Measurements from ENCODE around the gene KIR3DL1. TPM values are rescaled to one million over a fixed set of nuclear protein-coding genes. Genes with fewer than 3 reads are reported as not detected.

KIR3DL1 gene
- total RNA-seq, 4 donors from 2014 or later: not detected

- H3K4me1 ChIP-seq: no peaks in the 10 kb centered on the region
- TF ChIP-seq POLR2A (IDR thresholded peaks at IDR 0.05): no peak
- no peak for TF ChIP-seq CTCF (IDR thresholded peaks at IDR 0.05)
- no peak for DNase-seq
- no peaks in the 10 kb centered on the region for H3K27me3 ChIP-seq
- H3K9me3 ChIP-seq: no peaks in the 10 kb centered on the region
- no peak overlapping the region for H3K4me3 ChIP-seq
- H3K36me3 ChIP-seq: no peaks in the 10 kb centered on the region
- H3K27ac ChIP-seq: no peak overlapping the region
These were observed 55.4 kb downstream of the KIR3DL1 start for GRCh38 chr19:54871696-54872095.

DNA sequence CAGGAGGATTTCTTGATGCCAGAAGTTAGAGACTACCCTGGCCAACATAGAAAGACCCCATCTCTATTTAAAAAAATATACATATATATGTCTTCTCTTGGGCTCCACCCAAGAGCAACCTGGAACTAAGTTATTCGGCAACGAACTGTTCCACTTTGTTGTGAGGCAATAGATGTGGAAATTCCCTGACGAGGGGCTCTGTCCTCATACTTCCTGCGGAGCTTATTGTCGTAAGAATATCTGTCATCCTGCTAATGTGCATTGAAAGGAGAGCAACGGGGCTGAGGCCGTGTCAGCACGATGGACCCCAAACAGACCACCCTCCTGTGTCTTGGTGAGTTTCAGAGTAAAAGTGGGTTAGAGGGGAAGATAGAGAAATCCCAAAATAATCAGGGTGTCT lies 57.7 kb downstream of the KIR3DL1 start, which contains the start of gene FCAR:
Gene FCAR (plus strand): TSS at position 246 of the 400 bp plus-strand sequence. CDS start 55 bp downstream, at position 301.
- Histone ChIP-seq H3K36me3 (no peaks in the 10 kb centered on the region), H3K27me3 (no peaks in the 10 kb centered on the region), H3K27ac (no peak within 1 kb of the TSS), H3K4me3 (no peak within 1 kb of the TSS), H3K4me1 (no peaks in the 10 kb centered on the region), H3K9me3 (no peaks in the 10 kb centered on the region)
- TF ChIP-seq CTCF (IDR thresholded peaks at IDR 0.05): no peak
- TF ChIP-seq POLR2A (IDR thresholded peaks at IDR 0.05): no peak
- DNase-seq: no peak

GRCh38 chr19:54875506-54875905 lies 59.2 kb downstream of the KIR3DL1 start:
- Histone ChIP-seq H3K27me3 (no peaks in the 10 kb centered on the region), H3K27ac (no peak overlapping the region), H3K36me3 (no peaks in the 10 kb centered on the region), H3K4me3 (no peak overlapping the region), H3K9me3 (no peaks in the 10 kb centered on the region), H3K4me1 (no peaks in the 10 kb centered on the region)
- no peak for DNase-seq
- no peak for TF ChIP-seq CTCF (IDR thresholded peaks at IDR 0.05)
- no peak for TF ChIP-seq POLR2A (IDR thresholded peaks at IDR 0.05)

DNA sequence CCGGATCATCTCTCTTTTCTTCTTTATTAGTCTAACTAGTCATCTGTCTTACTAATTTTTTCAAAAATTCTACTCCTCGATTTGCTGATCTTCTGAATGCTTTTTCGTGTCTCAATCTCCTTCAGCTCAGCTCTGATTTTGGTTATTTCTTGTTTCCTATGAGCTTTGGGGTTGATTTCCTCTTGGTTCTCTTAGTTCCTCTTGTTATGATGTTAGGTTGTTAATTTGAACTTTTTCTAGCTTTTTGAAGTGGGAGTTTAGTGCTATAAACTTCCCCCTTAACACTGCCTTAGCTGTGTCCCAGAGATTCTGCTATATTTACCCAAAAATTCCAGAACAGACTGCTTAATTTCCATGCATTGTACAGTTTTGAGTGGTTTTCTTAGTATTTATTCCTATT lies 61.2 kb downstream of the KIR3DL1 start:
- Histone ChIP-seq H3K27me3 (no peaks in the 10 kb centered on the region), H3K36me3 (no peaks in the 10 kb centered on the region), H3K27ac (no peak overlapping the region), H3K4me3 (no peak overlapping the region), H3K9me3 (no peaks in the 10 kb centered on the region), H3K4me1 (no peaks in the 10 kb centered on the region)
- DNase-seq: no peak
- no peak for TF ChIP-seq CTCF (IDR thresholded peaks at IDR 0.05)
- TF ChIP-seq POLR2A (IDR thresholded peaks at IDR 0.05): no peak

Small RNAs within 50 kb of the gene (small RNA-seq; reads per million reads assigned to genes)
- gene KIR3DP1 (0 reads per million in 2 donors), gene RNU6-222P (0 reads per million in 2 donors)

Other genes with a start within 250 kb of the KIR3DL1 start
- gene LILRA2, start 242.7 kb upstream of the KIR3DL1 start, total RNA-seq: 1 to 10 TPM in 1 of 4 donors, under 1 TPM in 1, not detected in 2; 0.80 to 1.7 TPM
- gene LILRA1, start 222.8 kb upstream of the KIR3DL1 start, total RNA-seq: not detected
- gene LILRB1, start 186.0 kb upstream of the KIR3DL1 start, total RNA-seq: 10 to 100 TPM in 1 of 4 donors, 1 to 10 TPM in 3; 1.3 to 30.5 (median 3.5) TPM
- gene LILRB4, start 153.5 kb upstream of the KIR3DL1 start, total RNA-seq: 1 to 10 TPM in 2 of 4 donors, under 1 TPM in 1, not detected in 1; 0.53 to 2.8 (median 2.6) TPM
- gene KIR3DL3, start 92.0 kb upstream of the KIR3DL1 start, total RNA-seq: not detected
- gene KIR2DL3, start 78.0 kb upstream of the KIR3DL1 start, total RNA-seq: not detected
- gene KIR2DL1, start 46.7 kb upstream of the KIR3DL1 start, total RNA-seq: not detected
- 1 to 10 TPM in 1 of 4 donors, not detected in 3; 2.0 TPM for gene KIR2DL4, start 12.9 kb upstream of the KIR3DL1 start, total RNA-seq
- not detected for gene KIR2DS4, start 16.2 kb downstream of the KIR3DL1 start, total RNA-seq
- gene KIR3DL2, start 34.0 kb downstream of the KIR3DL1 start, total RNA-seq: not detected
- not detected for gene FCAR, start 57.8 kb downstream of the KIR3DL1 start, total RNA-seq
- 1 to 10 TPM in 2 of 4 donors, not detected in 2; 2.1 to 2.7 TPM for gene NCR1, start 89.7 kb downstream of the KIR3DL1 start, total RNA-seq
- gene NLRP7, start 131.1 kb downstream of the KIR3DL1 start, total RNA-seq: not detected
- gene NLRP2, start 149.9 kb downstream of the KIR3DL1 start, total RNA-seq: 10 to 100 TPM in 2 of 4 donors, 1 to 10 TPM in 2; 9.2 to 24.9 (median 11.6) TPM
- under 1 TPM in 1 of 4 donors, not detected in 3; 0.57 TPM for gene GP6, start 221.8 kb downstream of the KIR3DL1 start, total RNA-seq
- gene RDH13, start 246.7 kb downstream of the KIR3DL1 start, total RNA-seq: 10 to 100 TPM; 21.5 to 84.2 (median 49.0) TPM